CD4-positive, alpha-beta T cell (primary cell): ENCODE data around the gene IL5. TPM values are rescaled to one million over a fixed set of nuclear protein-coding genes. Genes with fewer than 3 reads are reported as not detected.

Source experiments
- ATAC-seq: fragments of 200-7000 bp; cut with Tn5 transposase; one replicate; pipeline ENCODE4 v1.10.0; 2022; ENCODE audit warnings: mild to moderate bottlenecking; ENCODE audit not compliant: poor library complexity
- CTCF ChIA-PET: fragments of 350-600 bp; sonication (Branson Sonifier 250); formaldehyde crosslinking; loops from one replicate; lab custom pipeline; 2021; ENCODE audit warnings: antibody characterized with exemption, inconsistent platforms; lab: Charles Lee
- POLR2A ChIA-PET: fragments of 350-600 bp; sonication (Branson Sonifier 250); formaldehyde crosslinking; loops from one replicate; lab custom pipeline; 2021; ENCODE audit warnings: antibody characterized with exemption, inconsistent platforms; lab: Charles Lee
- DNase-seq, 14 experiments: peaks; one replicate each; pipeline ENCODE4 v3.0.0-alpha.2; 2013 to 2020; ENCODE audit warnings: mixed read lengths in 2 of 14
- H3K27ac ChIP-seq, 2 donors: one replicate each; pipeline versions ENCODE4 v1.5.1 to v1.7.0; 2013; ENCODE audit warnings: low read length in 2 of 2, low read depth in 1 of 2, mild to moderate bottlenecking in 1 of 2
- H3K27me3 ChIP-seq, 2 experiments: 1 replicate in 1 of 2; 2 replicates in 1 of 2; pipeline versions ENCODE4 v1.6.1 to v1.7.0; 2013; ENCODE audit warnings: low read length in 2 of 2, control low read depth in 1 of 2, mild to moderate bottlenecking in 1 of 2, moderate library complexity in 1 of 2; ENCODE audit not compliant: insufficient read depth in 2 of 2, control insufficient read depth in 1 of 2
- H3K36me3 ChIP-seq: one replicate; pipeline ENCODE4 v1.6.1; 2013; ENCODE audit warnings: low read length, control low read depth; ENCODE audit not compliant: insufficient read depth
- H3K4me1 ChIP-seq: one replicate; pipeline ENCODE4 v1.6.1; 2013; ENCODE audit warnings: low read length, control low read depth; ENCODE audit not compliant: insufficient read depth
- H3K4me3 ChIP-seq: one replicate; pipeline ENCODE4 v1.5.1; 2013; ENCODE audit warnings: mild to moderate bottlenecking, low read length, moderate library complexity
- H3K9me3 ChIP-seq, 2 experiments: 1 replicate in 1 of 2; 2 replicates in 1 of 2; pipeline versions ENCODE4 v1.6.1 to v1.7.0; 2013; ENCODE audit warnings: low read length in 2 of 2, mild to moderate bottlenecking in 2 of 2, control low read depth in 1 of 2, moderate library complexity in 1 of 2; ENCODE audit not compliant: control insufficient read depth in 1 of 2, insufficient read depth in 1 of 2
- H3K27ac Mint-ChIP-seq: one replicate; pipeline ENCODE4 v1.8.0; 2020; ENCODE audit warnings: mixed read lengths
- H3K27me3 Mint-ChIP-seq: one replicate; pipeline ENCODE4 v1.8.0; 2021; ENCODE audit warnings: mixed read lengths
- H3K36me3 Mint-ChIP-seq: one replicate; pipeline ENCODE4 v1.8.0; 2021; ENCODE audit warnings: low read depth, mixed read lengths
- H3K4me1 Mint-ChIP-seq: one replicate; pipeline ENCODE4 v1.8.0; 2021; ENCODE audit warnings: low read depth, mixed read lengths
- H3K4me3 Mint-ChIP-seq: one replicate; pipeline ENCODE4 v1.8.0; 2020; ENCODE audit warnings: mild to moderate bottlenecking, mixed read lengths
- H3K9me3 Mint-ChIP-seq: one replicate; pipeline ENCODE4 v1.8.0; 2020; ENCODE audit warnings: mixed read lengths
- CTCF ChIP-seq: fragments of 200-600 bp; IDR thresholded peaks from one replicate; pipeline ENCODE4 v1.8.0; 2022; ENCODE audit warnings: antibody characterized with exemption, mild to moderate bottlenecking
- intact Hi-C, 2 experiments: fragments of 100-400 bp; cut with DNase I in 1 of 2; cut with micrococcal nuclease in 1 of 2; formaldehyde crosslinking; loops; one replicate each; pipeline versions ENCODE4 v1.15.1 to v1.9.0; 2023 to 2025; cut with DNase I, micrococcal nuclease
- total RNA-seq, 174 experiments: library from RNA in 2 of 174; stranded (reverse) in 2 of 174; gene quantifications; one replicate each; pipeline ENCODE4 v1.2.3 and lab custom pipeline; 2021 to 2026

The IL5 gene
- total RNA-seq, 2 experiments from 2014 or later = not detected

GRCh38 chr5:132504746-132505145 is 38.6 kb downstream of the IL5 start:
- peaks cover 36% of the 10 kb centered on the region for H3K27me3 Mint-ChIP-seq
- no peak overlapping the region for H3K4me3 ChIP-seq
- intact Hi-C loops = loop anchor here in 1 of 2 experiments (10.0 kb wide), 1 partner anchor 440 kb away; the partner anchor contains the start of gene IL3
- H3K9me3 ChIP-seq = no peaks in the 10 kb centered on the region
- H3K9me3 Mint-ChIP-seq = no peaks in the 10 kb centered on the region
- peaks cover 20% of the 10 kb centered on the region for H3K4me1 ChIP-seq
- no peaks in the 10 kb centered on the region for H3K36me3 Mint-ChIP-seq
- H3K36me3 ChIP-seq = no peaks in the 10 kb centered on the region
- ATAC-seq = no peak
- peaks cover 13% of the 10 kb centered on the region for H3K4me1 Mint-ChIP-seq
- no peak overlapping the region for H3K27ac Mint-ChIP-seq
- no peak for DNase-seq
- ChIA-PET POLR2A (interaction anchor here (0.7 to 1.9 kb wide), 3 partner anchors 9 to 25 kb away, joined by 3 to 7 read pairs (median 4); partner anchors contain the start of gene IRF1), CTCF (interaction anchor here (10.2 kb wide), 1 partner anchor 117 kb away, joined by 104 read pairs; no protein-coding TSS in a partner anchor)
- TF ChIP-seq CTCF = no peak
- no peak overlapping the region for H3K27ac ChIP-seq
- H3K27me3 ChIP-seq = no peaks in the 10 kb centered on the region
- H3K4me3 Mint-ChIP-seq = no peak overlapping the region

DNA sequence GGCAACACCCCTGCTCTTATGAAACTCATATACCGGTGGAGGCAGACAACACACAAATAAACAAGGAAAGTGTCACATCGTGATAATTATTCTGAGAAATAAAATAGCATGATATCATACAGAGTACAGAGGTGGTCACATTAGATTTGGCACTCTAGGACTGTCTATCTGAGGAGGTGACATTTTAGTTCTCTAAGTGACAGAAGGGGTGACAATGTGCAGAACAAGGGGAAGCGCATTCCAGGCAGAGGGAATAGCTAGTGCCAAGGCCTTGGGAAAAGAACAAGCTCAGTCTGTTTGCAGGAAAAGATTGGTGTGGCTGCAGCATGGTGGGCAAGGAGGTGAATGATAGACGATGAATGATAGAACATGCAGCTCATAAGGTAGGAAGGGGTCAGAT is 40.1 kb downstream of the IL5 start:
- Histone ChIP-seq H3K4me3 (no peak overlapping the region), H3K36me3 (no peaks in the 10 kb centered on the region), H3K9me3 (no peaks in the 10 kb centered on the region), H3K27me3 (no peaks in the 10 kb centered on the region), H3K27ac (no peak overlapping the region), H3K4me1 (peaks cover 32% of the 10 kb centered on the region)
- POLR2A ChIA-PET = interaction anchor here (10.6 kb wide), 1 partner anchor 22 kb away, joined by 526 read pairs; the partner anchor contains the start of gene IRF1
- peaks cover 23% of the 10 kb centered on the region for H3K27me3 Mint-ChIP-seq
- H3K4me1 Mint-ChIP-seq = peaks cover 18% of the 10 kb centered on the region
- DNase-seq (no peak), ATAC-seq (no peak)
- intact Hi-C loops = loop anchor here in 1 of 2 experiments (10.0 kb wide), 1 partner anchor 438 kb away; the partner anchor contains the start of gene IL3
- CTCF ChIA-PET = interaction anchor here (10.2 kb wide), 1 partner anchor 116 kb away, joined by 104 read pairs; no protein-coding TSS in a partner anchor
- H3K9me3 Mint-ChIP-seq = no peaks in the 10 kb centered on the region
- no peak for TF ChIP-seq CTCF
- no peak overlapping the region for H3K27ac Mint-ChIP-seq
- no peaks in the 10 kb centered on the region for H3K36me3 Mint-ChIP-seq
- H3K4me3 Mint-ChIP-seq = no peak overlapping the region

DNA sequence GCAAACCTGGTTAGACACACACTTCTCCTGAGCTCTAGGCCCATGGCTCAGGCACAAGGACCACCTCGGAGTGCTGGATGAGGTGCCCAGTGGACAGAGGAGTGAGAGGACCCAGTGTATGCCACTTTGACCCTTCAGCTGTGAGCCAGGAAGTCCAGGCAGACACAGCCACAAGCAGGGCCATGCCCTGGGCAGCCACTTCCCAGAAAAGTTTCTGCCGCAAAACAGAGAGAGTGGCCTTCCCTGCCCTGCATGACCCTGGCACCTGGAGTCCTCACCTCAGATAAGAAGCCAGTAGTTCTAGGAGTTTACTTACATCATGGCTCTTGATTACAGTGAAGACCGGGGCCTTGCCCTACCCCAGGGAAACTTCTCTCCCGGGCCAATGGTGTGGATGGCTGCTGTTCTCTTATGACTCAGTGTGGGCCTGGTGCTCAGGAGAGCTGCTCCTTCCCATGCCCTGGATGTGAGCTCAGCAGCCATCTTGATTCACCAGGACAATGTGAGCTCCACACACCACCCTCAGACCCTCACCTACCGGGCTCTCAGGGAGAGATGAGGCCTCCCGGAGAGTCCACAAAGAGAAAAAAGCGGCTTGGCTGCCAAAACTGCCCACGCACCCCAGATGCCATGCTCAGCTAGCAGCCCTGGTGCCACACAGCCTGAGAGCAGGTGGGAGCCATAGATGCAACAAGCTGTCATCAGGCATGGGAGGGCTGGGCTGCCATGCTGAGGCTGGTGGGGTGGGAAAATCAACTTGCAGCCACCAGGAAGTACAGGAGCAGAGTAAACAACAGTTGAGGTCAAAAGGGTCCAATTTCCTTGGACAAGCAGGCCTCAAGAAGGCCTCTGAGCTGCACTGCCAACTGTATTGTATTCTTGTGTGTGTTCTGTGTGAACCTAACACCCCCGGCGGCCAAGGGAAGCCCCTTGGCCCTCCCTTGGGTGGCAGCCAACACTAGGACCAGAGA is 41.1 kb downstream of the IL5 start:
- no peaks in the 10 kb centered on the region for H3K36me3 ChIP-seq
- no peak overlapping the region for H3K4me3 ChIP-seq
- Mint-ChIP-seq H3K9me3 (no peaks in the 10 kb centered on the region), H3K4me1 (peaks cover 21% of the 10 kb centered on the region), H3K27ac (no peak overlapping the region), H3K27me3 (peaks cover 14% of the 10 kb centered on the region), H3K36me3 (no peaks in the 10 kb centered on the region), H3K4me3 (no peak overlapping the region)
- H3K9me3 ChIP-seq = no peaks in the 10 kb centered on the region
- ChIA-PET POLR2A (interaction anchor here (1.2 to 10.6 kb wide), 4 partner anchors 21 to 114 kb away, joined by 3 to 526 read pairs (median 50); partner anchors contain the start of gene IRF1), CTCF (interaction anchor here (1.3 to 10.2 kb wide), 4 partner anchors 12 to 115 kb away, joined by 4 to 104 read pairs (median 6); partner anchors contain the start of gene IRF1)
- DNase-seq (peak in 1 of 14 experiments; percentile 22), ATAC-seq (no peak)
- H3K27me3 ChIP-seq = no peaks in the 10 kb centered on the region
- intact Hi-C loops = loop anchor here (1.0 to 10.0 kb wide), 4 partner anchors 116 to 437 kb away; partner anchors contain the start of gene IL3 (in 1 of the 2)
- no peak for TF ChIP-seq CTCF
- H3K4me1 ChIP-seq = peaks cover 40% of the 10 kb centered on the region
- no peak overlapping the region for H3K27ac ChIP-seq
